Progenitor cell of endocrine pancreas (in vitro differentiated cells): ENCODE data around the gene UGCG. TPM values are rescaled to one million over a fixed set of nuclear protein-coding genes. Genes with fewer than 3 reads are reported as not detected.
"Not testable (repeated sequence)": the region's sequence is repeated elsewhere in the genome, so short reads cannot be mapped to it uniquely, and the experiment has no call there.

Experiments used
- DNase-seq: peaks from one replicate; pipeline ENCODE4 v3.0.0; 2021; ENCODE audit warnings: low spot score; ENCODE audit not compliant: unreplicated experiment
- H3K27ac Mint-ChIP-seq: 2 replicates; pipeline ENCODE4 v1.8.0; 2021; ENCODE audit warnings: mild to moderate bottlenecking, moderate library complexity, mixed read lengths
- H3K27me3 Mint-ChIP-seq: 2 replicates; pipeline ENCODE4 v1.8.0; 2021; ENCODE audit warnings: mixed read lengths
- H3K36me3 Mint-ChIP-seq: 2 replicates; pipeline ENCODE4 v1.8.0; 2022; ENCODE audit warnings: mixed read lengths; ENCODE audit not compliant: insufficient read depth
- H3K4me1 Mint-ChIP-seq: 2 replicates; pipeline ENCODE4 v1.8.0; 2021; ENCODE audit warnings: low read depth, mixed read lengths
- H3K4me3 Mint-ChIP-seq: 2 replicates; pipeline ENCODE4 v1.8.0; 2021; ENCODE audit warnings: low read depth, mild to moderate bottlenecking, moderate library complexity, mixed read lengths
- H3K9me3 Mint-ChIP-seq: 2 replicates; pipeline ENCODE4 v1.8.0; 2021; ENCODE audit warnings: low read depth, mixed read lengths
- total RNA-seq: library from RNA; stranded (reverse); gene quantifications from 2 replicates; pipeline ENCODE4 v1.2.1, GENCODE V29; 2021
- TF ChIP-seq, protein P1 (sequence below): fragments of 200-600 bp; sonication (generic); IDR thresholded peaks from one replicate; pipeline ENCODE4 v1.5.0; 2021; ENCODE audit warnings: antibody characterized with exemption, mild to moderate bottlenecking; ENCODE audit not compliant: unreplicated experiment

The UGCG gene
- total RNA-seq, 1 donor from 2014 or later, result 26.8 TPM

DNA sequence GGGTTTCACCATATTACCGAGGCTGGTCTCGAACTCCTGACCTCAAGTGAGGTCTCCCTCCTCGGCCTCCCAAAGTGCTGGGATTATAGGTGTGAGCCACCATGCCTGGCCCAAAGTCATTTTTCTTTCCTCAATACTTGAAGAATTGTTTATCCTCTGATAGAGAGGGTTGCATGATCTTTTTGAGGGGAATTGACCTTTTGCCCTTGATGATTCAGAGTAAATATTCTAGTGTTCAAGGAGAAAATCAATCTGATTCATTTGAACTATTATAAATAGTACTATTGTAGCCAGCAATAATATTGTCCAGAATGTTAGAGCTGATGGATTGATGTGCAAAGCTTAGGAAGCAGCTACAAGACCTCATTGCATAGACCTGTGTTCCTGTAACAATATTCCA lies 47.1 kb downstream of the UGCG start:
- TF ChIP-seq, protein P1, sequence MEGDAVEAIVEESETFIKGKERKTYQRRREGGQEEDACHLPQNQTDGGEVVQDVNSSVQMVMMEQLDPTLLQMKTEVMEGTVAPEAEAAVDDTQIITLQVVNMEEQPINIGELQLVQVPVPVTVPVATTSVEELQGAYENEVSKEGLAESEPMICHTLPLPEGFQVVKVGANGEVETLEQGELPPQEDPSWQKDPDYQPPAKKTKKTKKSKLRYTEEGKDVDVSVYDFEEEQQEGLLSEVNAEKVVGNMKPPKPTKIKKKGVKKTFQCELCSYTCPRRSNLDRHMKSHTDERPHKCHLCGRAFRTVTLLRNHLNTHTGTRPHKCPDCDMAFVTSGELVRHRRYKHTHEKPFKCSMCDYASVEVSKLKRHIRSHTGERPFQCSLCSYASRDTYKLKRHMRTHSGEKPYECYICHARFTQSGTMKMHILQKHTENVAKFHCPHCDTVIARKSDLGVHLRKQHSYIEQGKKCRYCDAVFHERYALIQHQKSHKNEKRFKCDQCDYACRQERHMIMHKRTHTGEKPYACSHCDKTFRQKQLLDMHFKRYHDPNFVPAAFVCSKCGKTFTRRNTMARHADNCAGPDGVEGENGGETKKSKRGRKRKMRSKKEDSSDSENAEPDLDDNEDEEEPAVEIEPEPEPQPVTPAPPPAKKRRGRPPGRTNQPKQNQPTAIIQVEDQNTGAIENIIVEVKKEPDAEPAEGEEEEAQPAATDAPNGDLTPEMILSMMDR, result no peak
- Mint-ChIP-seq H3K9me3 (no peaks in the 10 kb centered on the region), H3K36me3 (peaks cover 2% of the 10 kb centered on the region), H3K27me3 (no peaks in the 10 kb centered on the region), H3K4me3 (no peak overlapping the region), H3K27ac (no peak overlapping the region), H3K4me1 (peaks cover 10% of the 10 kb centered on the region)
- DNase-seq, result no peak

DNA sequence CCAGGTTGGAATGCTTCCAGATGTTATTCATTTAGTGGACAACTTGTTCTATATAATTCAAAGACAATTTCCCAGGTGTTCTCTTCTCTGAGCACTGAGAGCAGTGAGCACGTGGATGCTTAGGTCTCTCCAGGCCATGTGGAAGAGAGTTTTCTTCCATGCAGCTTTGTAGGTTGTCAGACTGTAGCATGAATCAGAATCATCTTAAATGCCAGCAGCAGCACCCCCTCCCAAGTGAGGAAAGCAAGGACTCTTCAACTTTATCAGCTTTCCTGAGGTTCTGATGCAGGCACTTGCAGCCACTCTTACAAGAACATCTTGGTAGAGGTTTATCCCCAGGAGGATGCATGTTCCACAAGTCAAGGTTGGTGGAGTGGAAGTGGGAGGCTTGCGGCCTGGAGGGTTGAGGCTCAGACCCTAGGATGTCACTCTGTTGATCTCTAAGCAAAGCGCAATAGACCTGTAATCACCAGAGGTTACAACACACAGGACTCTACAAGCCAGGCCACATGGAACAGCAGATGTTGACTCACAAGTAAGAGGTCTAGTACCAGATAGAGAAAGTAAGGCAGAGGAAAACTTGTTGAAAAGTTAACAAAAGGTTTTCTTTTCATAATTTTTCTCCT lies 47.7 kb downstream of the UGCG start:
- TF ChIP-seq, protein P1, result no peak
- no peak for DNase-seq
- Mint-ChIP-seq H3K36me3 (no peaks in the 10 kb centered on the region), H3K4me3 (no peak overlapping the region), H3K4me1 (peaks cover 10% of the 10 kb centered on the region), H3K27me3 (peaks cover 3% of the 10 kb centered on the region), H3K9me3 (no peaks in the 10 kb centered on the region), H3K27ac (no peak overlapping the region)

DNA sequence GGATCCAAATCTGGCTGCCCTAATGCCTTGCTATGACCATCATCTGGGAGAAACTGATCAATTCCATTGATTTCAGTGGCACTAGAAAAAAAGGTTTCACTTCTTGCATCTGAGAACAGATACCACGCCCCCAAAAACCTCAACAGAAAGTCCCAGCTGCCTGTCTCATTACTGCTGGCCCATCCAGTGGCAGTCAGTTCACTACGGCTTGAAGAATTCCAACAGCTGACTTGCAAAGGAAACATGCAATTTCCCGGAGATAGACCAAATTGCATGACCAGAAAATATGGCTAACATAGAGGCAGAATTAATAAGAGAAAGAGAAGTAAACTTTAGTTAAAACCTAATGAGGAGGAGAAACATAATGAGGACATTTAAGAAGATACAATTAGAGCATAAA lies 48.6 kb downstream of the UGCG start:
- Mint-ChIP-seq H3K27ac (no peak overlapping the region), H3K4me1 (peaks cover 8% of the 10 kb centered on the region), H3K9me3 (no peaks in the 10 kb centered on the region), H3K36me3 (no peaks in the 10 kb centered on the region), H3K4me3 (no peak overlapping the region), H3K27me3 (peaks cover 3% of the 10 kb centered on the region)
- TF ChIP-seq, protein P1, result no peak
- DNase-seq, result no peak

DNA sequence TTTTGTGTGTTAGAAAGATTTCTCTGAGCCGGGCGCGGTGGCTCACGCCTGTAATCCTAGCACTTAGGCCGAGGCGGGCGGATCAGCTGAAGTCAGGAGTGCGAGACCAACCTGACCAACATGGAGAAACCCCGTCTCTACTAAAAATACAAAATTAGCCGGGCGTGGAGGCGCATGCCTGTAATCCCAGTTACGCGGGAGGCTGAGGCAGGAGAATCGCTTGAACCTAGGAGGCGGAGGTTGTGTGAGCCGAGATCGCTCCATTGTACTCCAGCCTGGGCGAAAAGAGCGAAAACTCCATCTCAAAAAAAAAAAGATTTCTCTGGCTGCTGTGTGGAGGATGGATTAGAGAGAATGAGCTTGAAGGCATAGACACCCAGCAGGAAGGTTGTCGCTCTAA lies 51.5 kb downstream of the UGCG start:
- H3K27me3 Mint-ChIP-seq, H3K4me3 Mint-ChIP-seq, DNase-seq, H3K36me3 Mint-ChIP-seq, H3K27ac Mint-ChIP-seq, H3K9me3 Mint-ChIP-seq, H3K4me1 Mint-ChIP-seq: not testable (repeated sequence)

DNA sequence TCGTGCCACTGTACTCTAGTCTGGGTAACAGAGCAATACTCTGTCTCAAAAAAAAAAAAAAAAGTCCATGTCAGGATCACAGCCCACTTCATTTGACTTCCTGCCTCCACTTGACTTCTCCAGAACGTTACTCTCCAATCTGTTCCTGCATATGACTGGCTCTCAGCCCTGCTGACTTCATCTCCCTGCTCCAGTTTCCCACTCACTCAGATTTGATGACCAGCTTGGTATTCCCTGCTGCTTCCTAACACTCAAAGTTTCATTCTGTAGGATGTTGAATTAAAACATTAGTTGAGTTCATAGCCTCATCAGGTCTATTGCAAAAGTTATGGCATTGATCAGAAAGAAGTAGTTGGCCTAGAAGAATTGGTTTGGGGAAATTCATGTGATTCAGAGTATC lies 52.3 kb downstream of the UGCG start:
- TF ChIP-seq, protein P1, result no peak
- H3K27me3 Mint-ChIP-seq, result peaks cover 9% of the 10 kb centered on the region
- H3K36me3 Mint-ChIP-seq, result no peaks in the 10 kb centered on the region
- H3K27ac Mint-ChIP-seq, result no peak overlapping the region
- H3K9me3 Mint-ChIP-seq, result no peaks in the 10 kb centered on the region
- DNase-seq, result no peak
- H3K4me1 Mint-ChIP-seq, result no peaks in the 10 kb centered on the region
- H3K4me3 Mint-ChIP-seq, result no peak overlapping the region

DNA sequence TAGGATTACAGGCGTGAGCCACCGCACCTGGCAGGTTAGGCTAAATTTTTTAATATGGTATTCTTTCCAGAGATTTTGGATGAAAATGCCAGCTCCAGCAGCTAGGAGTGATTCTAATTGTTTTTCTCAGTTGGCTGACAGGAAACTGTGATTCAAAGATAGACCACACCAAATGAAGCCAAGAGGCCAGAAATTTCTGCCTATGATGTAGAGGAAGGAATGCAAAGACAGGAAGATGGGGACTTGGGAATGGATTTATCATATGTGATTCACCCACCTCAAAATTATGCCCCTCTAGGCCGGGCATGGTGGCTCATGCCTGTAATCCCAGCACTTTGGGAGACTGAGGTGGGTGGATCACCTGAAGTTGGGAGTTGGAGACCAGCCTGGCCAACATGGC lies 53.3 kb downstream of the UGCG start:
- no peaks in the 10 kb centered on the region for H3K36me3 Mint-ChIP-seq
- DNase-seq, result no peak
- H3K27me3 Mint-ChIP-seq, result peaks cover 9% of the 10 kb centered on the region
- H3K4me1 Mint-ChIP-seq, result peaks cover under 1% of the 10 kb centered on the region
- no peak overlapping the region for H3K4me3 Mint-ChIP-seq
- H3K9me3 Mint-ChIP-seq, result no peaks in the 10 kb centered on the region
- H3K27ac Mint-ChIP-seq, result no peak overlapping the region
- TF ChIP-seq, protein P1, result no peak
